GM19467 (cell line): ENCODE results near the gene SAP30L.

Experiments used
- ATAC-seq: cut with Tn5 transposase; IDR thresholded peaks from one replicate; pipeline ENCODE4 v1.9.1; 2021; ENCODE audit warnings: mild to moderate bottlenecking, moderate library complexity; ENCODE audit not compliant: unreplicated experiment

The SAP30L gene

GRCh38 chr5:154418344-154418820 is 27.4 kb upstream of the SAP30L start:
- ATAC-seq = no peak

DNA sequence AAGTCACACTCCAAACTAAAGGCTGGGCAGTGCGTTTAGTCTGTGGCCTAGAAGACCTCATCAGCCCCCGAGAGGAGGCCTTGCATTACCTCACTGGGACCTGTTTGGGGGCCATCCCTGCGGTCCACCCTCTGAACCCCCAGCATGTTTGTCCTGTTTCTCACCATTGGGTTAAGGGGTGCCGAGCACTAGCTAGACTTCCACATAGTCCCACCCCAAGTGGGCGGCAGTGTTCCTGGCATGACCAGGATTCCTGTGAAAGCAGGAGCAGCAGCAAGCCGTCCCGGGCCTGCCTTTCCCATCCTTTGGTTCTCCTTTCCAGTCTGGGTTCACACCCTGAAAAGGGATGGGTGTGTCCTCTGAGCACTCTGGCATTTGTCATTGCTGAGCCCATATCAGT is 26.6 kb upstream of the SAP30L start:
- ATAC-seq = no peak

DNA sequence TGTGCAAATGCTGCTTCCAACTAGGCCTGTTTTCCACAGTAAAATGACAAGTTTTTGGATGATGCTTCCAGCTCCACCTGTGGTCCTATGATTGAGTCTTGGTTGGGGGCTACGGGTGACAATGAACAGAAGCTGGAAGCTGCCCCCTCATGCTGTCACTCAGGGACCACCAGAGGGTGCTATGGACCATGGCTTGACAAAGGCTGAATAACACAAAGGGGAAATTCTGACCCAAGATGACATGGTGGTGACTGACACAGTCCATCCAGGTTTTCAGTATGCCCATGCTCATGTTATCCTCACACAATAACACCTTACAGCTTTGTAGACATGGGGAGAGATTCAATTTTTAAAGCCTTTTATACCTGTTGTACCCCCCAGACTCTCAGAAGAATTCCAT is 23.9 kb upstream of the SAP30L start:
- ATAC-seq = no peak

DNA sequence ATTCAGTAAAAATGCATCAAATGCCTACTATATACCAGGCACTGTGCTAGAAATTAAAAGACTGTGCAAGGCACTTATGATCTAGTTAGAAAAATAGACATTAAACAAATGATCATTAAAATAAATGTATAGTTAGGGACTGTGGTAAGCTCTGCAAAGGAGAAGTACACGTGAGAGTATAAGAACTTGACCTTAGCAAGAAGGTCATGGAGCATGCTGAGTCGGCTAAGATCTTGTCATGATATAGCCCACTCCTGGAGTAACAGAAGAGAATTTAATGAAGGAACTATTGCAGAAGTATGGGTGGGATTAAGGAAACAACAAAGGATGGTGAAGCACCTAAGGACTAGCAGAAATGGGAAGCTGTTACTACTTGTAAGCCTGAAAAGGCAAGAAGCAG is 23.5 kb upstream of the SAP30L start:
- ATAC-seq = no peak

GRCh38 chr5:154428208-154428607 is 17.6 kb upstream of the SAP30L start:
- no peak for ATAC-seq

- ATAC-seq = no peak
These were observed 16.5 kb upstream of the SAP30L start for GRCh38 chr5:154429341-154429740.

- ATAC-seq = no peak
These were observed 15.3 kb upstream of the SAP30L start for GRCh38 chr5:154430466-154430865.

- no peak for ATAC-seq
These were observed 14.7 kb upstream of the SAP30L start for GRCh38 chr5:154430961-154431630.

DNA sequence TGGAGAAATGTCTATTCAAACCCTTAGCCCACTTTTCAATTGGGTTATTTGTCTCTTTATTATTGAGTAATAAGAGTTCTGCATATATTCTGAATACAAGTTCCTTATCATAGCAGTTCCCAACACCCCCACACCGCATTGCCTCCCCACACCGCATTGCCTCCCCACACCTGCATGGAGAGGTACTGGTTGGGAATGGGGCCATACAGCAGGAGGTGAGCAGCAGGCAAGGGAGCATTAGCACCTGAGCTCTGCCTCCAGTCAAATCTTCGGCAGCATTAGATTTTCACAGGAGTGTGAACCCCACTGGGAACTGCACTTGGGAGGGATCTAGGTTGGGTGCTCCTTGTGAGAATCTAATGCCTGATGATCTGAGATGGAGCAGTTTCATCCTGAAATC is 10.6 kb upstream of the SAP30L start:
- no peak for ATAC-seq

DNA sequence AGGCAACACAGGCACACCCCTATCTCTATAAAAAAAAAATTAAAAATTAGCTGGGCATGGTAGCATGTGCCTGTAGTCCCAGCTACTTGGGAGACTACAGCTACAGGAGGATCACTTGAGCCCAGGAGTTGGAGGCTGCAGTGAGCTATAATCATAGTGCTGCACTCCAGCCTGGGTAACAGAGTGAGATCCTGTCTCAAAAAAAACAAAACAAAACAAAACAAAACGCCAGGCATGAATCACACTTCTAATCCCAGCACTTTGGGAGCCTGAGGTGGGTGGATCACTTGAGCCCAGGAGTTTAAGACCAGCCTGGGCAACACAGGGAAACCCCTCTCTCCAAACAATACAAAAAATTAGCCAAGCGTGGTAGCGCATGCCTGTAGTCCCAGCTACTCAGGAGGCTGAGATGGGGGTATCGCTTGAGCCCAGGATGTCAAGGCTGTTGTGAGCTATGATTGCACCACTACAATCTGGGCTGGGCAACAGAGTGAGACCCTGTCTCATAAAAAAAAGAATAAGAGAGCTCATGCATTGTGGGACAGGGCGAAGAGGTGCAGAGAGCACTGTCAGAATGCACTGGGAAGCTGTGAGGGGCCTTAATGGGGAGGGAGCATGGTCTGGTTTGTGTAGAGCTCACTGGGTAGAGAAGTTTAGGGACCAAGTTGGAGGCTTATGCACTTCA is 8.4 kb upstream of the SAP30L start:
- no peak for ATAC-seq

- ATAC-seq = no peak
These were observed 5.3 kb upstream of the SAP30L start for GRCh38 chr5:154440540-154440939.

- no peak for ATAC-seq
These were observed 3.0 kb upstream of the SAP30L start for GRCh38 chr5:154442801-154443200.

DNA sequence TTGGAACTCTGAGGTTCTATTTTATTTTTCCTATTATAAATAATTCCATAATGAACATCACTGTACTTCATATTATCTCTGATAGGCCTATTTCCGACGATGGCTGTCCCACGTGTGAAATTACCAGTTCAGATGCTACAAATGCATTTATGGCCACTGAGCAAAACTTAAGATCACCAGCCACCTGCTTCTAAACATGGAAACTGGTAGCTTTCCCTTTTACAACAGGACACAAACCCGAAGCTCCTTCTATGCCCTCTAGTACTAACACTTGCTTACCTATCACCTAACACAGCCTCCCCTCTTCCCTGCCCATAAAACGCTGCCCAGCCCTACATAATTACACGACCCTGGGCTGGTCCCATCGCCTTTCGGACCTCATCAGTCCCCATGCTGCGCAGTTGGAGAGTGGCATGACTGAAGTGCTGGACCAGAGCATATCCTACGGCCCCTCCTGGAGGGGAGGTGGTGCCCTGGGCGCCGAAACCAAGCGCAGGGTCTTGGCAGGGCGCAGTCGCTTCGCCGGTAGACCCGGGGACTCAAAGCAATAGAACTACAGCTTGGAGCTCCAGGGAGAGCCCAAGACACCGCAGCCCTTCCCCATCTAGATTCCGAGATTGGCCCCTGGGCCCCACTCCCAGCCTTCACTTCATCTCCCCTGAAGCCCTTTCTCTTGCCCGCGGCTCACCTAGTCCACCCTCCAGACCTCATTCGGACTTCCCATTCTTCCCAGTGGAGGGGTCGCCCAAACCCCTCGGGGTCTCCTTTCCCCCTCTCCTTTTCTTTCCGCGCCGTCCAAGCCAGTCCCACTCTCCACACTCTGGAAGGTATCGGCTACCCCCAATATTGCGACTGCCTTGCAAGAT is 1.0 kb upstream of the SAP30L start:
- ATAC-seq = no peak

DNA sequence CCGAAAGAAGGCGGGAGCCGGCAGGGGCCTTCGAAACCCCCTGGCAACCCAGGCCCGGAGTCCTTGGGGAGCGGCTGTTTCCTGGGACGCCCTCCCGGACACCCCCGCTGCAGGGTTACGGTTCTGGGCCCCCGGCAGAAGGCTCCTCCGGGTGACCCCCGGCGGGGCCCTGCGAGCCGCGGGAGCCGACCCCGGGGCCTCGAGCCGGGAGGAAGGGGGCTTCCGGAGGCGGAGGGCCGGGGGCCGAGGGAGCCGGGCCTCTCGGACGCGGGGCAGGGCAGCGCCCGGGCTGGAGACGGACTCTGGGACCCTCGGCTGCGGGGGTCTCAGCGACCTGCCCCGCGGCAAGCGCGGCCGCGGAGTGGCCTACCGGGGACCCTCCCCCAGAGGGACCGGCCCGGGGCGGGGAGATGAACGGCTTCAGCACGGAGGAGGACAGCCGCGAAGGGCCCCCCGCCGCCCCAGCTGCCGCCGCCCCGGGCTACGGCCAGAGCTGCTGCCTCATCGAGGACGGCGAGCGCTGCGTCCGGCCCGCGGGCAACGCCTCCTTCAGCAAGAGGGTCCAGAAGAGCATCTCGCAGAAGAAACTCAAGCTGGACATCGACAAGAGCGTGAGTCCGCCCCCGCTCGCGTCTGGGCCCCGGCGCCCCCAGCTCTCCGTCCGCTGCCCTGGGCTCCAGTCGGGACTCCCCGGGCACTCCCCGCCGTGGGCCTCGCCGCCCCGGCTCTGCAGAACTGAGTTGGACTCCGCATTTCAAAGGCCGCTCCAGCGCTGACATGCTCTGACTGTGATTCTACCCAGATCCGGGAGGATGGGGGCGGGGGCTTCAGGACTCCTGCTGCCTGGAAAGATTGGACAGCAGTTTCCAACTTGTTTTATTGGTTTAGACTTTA is 645 bp downstream of the SAP30L start:
- no peak for ATAC-seq

GRCh38 chr5:154447089-154447725 is 1.4 kb downstream of the SAP30L start:
- ATAC-seq = no peak

GRCh38 chr5:154449786-154450185 is 4.0 kb downstream of the SAP30L start:
- no peak for ATAC-seq

DNA sequence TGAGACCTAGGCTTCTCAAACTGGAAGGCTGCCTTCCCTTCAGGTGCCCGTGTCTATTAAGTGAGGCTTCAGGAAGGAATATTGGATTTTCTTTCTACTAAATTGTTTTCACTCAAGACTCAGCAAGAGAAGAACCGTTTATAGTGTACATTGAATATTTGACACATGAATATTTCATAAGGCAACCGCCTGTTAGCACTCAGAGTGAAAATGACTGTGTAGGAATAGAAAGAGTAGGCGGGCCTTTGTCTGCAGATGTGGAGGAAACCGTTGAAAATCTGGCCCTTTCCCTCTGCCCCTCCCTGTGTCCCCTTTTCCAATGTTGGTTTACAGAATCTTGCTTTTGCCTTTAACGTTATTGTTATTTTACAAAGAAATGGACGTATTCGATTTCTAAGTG is 6.2 kb downstream of the SAP30L start:
- no peak for ATAC-seq

DNA sequence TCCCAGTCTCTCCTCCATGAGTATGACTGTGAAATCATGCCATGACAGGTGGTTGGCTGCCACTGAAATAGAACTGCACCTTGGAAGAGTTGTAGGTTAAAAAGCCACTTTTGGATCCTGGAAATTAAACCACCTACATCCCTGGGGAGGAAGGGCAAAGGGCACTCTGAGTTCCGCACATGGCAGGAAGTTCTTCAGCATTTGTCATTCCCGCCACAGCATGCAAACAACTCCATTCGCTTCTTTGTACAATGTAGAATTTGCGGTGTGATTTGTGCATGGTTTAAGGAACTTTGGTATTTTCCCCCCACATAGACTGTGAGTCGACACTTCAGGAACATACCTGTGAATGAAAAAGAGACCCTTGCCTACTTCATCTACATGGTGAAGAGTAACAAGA is 9.8 kb downstream of the SAP30L start:
- no peak for ATAC-seq

DNA sequence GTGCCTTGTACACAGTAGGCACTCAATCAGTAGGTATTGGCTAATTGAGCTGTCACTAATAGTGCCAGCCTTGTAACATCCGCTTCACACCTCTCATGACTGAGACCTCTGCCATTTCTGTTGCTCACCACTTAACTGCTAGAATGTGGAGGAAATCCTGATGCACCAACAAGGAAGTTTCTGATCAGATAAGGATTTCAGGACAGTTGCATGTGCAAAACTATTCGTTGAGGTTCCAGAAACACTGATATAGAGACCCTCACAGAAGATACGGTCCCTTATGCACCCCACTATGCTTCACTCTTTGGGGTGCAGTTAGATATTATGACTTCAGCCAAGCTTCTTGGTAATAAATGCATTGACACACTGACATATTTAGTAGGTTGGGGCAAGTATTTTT is 10.7 kb downstream of the SAP30L start:
- ATAC-seq = no peak

DNA sequence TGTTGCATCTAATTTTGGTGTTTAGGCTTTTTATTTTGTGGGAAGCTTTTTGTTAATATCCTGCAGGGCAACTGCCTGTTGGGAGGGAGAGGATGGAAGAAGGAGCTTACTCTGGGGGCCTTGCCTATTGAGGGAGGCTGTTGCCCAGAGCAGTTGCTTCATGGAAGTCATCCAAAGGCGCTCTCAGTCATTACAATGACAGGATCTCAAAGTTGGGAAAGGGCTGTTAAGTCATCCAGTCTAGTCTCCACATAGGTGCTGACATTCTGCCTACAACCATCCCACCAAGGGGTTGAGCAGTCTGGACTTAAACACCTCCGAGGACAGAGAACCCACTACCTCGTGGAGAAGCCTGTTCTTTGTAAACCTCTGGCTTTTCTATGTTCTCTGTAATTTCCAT is 13.2 kb downstream of the SAP30L start:
- ATAC-seq = no peak
